HUDEP-2 (cell line): Measurements from ENCODE around the gene JARID2.

Experiments
- DNase-seq, 76 experiments: peaks; one replicate each; lab custom pipeline; 2025; ENCODE audit not compliant: unreplicated experiment in 76 of 76; lab: John Stamatoyannopoulos, UW

JARID2 gene

DNA sequence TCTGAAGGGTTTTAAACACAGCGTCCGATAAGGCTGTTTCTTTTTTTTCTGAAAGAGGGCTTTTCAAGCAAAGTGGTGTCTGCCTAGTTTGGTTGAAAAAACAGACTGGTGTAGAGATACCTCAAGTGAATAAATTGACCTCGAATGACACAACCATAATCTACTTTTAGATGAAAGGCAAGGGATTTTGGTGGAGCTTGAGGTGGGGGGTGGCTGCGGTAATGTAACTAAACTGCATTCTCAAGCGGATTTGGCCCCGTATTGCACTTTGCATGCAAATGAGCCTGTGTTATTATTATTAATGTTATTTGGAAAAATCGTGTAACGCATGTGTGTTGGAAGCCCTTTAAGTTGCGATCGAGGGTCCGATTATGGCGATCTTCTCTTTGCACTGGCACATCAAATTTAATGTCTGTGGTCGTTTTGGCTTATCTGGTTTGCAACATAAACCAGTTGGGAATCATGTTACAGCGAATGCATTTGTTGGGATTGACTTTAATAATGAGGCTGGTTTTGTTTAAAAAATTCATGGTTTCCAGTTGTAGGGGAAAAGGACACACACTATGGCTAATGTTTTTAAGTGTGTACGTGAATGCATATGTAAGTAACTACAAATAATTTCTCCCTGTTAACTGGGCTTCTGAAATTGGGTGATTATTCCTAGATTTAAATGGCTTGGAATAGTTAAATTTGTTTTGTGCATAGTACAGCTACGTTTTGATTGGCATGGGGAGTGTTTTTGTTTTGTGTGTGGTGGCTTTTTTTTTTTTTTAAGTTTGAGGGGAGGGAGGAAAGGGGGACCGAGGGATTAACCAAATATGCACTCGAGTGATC, 1.0 kb downstream of the JARID2 start:
- peak in 10 of 76 experiments; percentile 9 to 60 (median 22) for DNase-seq

- peak in 58 of 76 experiments; percentile 19 to 83 (median 68) for DNase-seq
Observed at GRCh38 chr6:15247500-15248450, 1.9 kb downstream of the JARID2 start.

- DNase-seq: peak; percentile 38 to 99 (median 96)
Observed at GRCh38 chr6:15248451-15249370, 2.8 kb downstream of the JARID2 start.

DNA sequence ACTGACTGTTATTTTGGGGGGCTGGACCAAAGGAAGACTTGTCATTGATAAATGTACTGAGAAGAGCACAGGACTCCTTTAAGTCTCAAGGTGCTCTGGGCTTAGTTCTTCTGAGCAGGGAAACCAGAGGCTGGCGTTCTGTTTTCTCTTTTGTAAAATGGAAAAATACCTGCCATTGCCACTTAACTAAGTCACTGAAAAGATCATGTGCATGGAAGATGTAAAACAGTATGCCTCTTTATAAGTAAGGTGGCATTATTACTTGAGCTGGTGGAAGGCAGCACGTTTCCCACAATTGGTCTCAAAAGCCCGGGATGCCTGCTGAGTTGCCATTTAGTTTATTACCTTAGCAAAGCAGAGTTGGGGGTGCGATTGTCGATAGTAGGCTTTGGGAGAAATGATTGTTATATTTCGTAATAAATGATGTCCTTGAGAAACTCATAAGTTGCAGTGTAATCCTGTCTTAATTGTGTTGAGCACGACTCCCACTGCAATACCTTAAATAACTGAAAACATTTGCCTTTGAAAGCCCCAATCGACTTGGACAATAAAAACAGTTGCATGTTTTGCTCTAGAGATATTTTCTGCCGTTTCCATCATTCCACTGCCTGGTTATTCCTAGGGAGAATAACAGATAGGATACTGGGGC, 3.6 kb downstream of the JARID2 start:
- DNase-seq: peak in 1 of 76 experiments; percentile 58

- DNase-seq: peak in 1 of 76 experiments; percentile 23
Observed at GRCh38 chr6:15250187-15251168, 4.6 kb downstream of the JARID2 start.

GRCh38 chr6:15252195-15252594, 6.3 kb downstream of the JARID2 start:
- DNase-seq: peak in 15 of 76 experiments; percentile 12 to 65 (median 37)

DNA sequence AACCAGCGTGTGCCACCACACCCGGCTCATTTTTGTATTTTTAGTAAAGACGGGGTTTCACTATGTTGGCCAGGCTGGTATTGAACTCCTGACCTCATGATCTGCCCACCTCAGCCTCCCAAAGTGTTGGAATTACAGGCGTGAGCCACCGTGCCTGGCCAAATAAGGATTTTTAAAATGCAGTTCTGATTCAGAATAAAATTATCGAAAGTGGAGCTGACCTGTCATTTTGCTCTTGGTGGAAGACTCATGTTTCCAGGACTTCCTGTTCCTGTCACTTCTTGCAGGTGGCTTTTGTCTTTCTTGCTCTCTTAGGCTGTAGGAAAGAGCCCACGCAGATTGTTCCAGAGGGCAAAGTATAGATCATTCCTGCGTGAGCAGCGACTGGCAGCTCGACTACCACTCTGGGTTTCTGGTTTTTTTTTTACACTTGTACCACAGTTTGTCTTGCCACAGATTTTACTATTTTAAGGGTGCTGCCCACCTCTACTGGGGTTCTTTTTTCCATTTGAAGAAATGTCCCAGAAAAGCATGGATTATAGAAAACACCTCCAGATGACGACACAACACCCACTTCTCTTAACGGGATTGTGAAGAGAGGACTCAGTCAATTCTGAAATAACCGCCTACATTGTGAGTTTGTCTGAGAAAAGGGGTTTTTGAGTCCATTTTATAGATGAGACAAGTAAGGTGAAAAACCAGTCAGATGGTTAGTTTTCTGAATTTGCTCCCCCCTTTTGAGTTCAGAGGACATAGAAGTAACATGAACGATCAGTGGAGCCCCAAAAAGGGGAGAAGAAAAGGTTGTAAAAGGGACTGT, 7.5 kb downstream of the JARID2 start:
- DNase-seq: no peak

- DNase-seq: peak in 8 of 76 experiments; percentile 21 to 43 (median 32)
Observed at GRCh38 chr6:15254070-15254975, 8.5 kb downstream of the JARID2 start.

- DNase-seq: no peak
Observed at GRCh38 chr6:15255481-15255880, 9.6 kb downstream of the JARID2 start.

- DNase-seq: no peak
Observed at GRCh38 chr6:15255909-15256395, 10.1 kb downstream of the JARID2 start.

DNA sequence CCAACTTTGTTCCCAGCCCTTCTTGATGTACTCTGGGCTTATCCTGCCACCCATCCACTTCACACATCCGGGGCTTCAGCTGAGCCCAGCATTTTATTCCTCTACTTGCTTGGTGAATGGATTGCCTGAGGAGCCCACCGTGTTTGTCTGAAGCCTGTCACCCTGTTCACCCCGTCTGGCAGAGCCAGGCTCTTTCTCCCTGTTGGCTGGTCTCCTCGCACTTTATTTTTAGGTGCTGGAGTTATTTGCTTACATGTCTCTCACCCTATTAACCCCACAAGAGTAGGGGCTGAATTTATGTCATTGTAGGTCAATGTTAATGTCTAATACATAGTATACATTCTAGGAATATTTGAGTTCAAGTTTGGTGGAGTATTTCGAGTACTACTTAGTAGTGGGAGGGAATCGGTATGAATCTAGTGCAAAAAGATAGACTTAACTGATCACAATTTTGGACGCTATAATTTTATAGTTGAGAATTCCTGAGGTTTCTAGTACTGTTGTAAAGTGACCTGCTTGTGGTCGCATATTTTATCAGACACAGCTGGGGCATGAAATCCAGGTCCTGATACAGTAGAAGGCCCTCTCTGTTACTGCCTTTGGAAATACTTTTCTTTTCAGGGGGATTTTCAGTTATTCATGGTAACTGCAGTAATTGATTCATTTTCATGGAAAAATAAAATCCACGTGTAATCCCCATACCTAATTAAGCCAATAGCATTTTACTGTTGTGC, 10.8 kb downstream of the JARID2 start:
- DNase-seq: no peak

DNA sequence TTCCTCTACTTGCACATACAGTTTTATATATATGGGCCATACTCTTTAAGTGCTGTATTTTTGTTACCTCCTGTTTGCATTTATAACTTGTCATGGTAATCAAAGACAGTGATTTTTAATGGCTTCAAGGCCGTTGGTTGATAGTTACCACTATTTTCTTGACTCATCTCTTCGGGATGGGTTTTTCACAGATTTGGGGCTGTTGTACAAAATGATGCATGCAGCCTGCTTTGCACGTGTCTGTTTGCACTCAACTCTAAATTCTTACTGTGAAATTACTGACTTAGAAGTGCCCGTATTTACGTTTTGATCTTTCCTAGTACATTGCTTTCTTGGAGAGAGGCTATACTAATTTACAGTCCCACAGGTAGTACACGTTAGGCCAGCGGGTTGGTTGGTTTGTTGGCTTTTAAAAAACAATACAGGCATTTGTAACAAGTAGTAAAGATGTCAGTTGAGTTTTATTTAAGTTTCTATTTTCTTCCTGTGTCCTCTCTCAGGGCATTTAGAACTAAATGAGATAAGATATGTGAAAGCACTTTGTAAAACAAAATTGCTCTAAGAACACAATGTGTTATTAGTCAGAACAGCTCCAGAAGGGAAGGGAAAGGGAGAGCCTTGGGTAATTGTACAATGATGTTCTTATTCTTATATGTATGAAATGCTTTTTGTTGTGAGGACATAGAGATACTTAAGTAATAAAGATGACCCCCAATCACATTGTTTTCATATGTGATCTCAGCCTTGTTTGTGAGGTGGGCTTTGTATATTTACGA, 11.7 kb downstream of the JARID2 start:
- DNase-seq: no peak

DNA sequence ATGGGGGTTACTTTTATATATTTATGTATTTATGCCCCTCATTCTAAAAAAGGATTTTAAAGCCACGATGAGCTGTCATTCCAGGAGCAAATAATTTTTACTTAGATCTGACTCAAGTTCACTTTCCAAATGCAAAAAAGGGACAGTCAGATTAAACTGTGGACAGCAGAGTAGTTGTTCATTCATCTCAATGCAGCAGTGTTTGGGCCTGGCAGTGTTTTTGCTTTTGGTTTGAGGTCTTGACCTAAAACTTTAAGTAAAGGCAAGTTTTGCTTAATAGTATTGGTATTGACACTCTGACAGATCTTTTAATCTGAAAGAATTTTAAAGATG, 13.9 kb downstream of the JARID2 start:
- DNase-seq: no peak

DNA sequence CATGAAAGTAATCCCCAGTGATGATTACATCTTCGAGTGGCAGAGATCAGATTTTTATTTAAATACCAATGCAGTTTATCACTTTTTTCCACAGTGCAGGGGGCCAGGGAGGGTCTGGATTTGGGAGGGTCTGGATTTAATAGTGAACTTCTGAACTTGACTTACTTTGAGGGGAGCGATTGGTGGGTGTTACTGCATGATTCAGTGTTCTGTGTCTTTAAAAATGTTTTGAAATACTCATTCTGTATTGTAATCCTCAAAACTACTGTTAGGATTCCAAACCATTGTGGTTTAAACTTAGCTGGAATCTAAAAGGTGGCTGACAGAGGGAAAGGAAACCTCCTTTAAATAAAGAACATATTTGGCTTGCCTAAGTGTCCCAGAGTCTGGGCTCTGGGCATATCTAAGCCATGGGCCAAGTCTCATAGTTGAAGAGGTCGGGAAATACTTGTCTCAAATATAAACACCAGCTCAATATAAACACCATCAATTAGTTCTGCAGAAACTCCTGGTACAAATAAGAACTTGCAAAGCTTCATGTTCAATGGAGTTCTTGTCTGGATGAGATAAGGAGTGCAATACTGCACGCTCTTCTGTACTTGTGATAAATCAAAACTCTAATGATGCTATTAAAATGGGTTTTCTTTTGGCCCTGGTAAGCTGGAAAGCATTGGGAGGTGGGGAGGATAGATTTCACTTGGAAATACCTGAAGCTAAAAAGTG, 14.4 kb downstream of the JARID2 start:
- DNase-seq: no peak
